Measurements from ENCODE around the gene FGFR1OP2.
"Not testable (repeated sequence)": the region's sequence is repeated elsewhere in the genome, so short reads cannot be mapped to it uniquely, and the experiment has no call there.

Gene FGFR1OP2

GRCh38 chr12:26937863-26938700 is at the start of gene FGFR1OP2, which contains the start of gene INTS13:
TSS of gene FGFR1OP2 (plus strand) at chr12:26938470. CDS start at chr12:26954159, 15,689 bp downstream.
TSS of gene INTS13 (minus strand) at chr12:26937981. CDS start at chr12:26936803, 1,178 bp downstream.
- peak; percentile 97 for DNase-seq

- no peak for DNase-seq
Measured at GRCh38 chr12:26890784-26891183, 47.5 kb upstream of the FGFR1OP2 start.

- no peak for DNase-seq
Measured at GRCh38 chr12:26891704-26892103, 46.6 kb upstream of the FGFR1OP2 start.

GRCh38 chr12:26895672-26896071 is 42.6 kb upstream of the FGFR1OP2 start:
- no peak for DNase-seq

- DNase-seq = no peak
Measured at GRCh38 chr12:26896913-26897312, 41.4 kb upstream of the FGFR1OP2 start.

GRCh38 chr12:26903396-26903795 is 34.9 kb upstream of the FGFR1OP2 start:
- DNase-seq = not testable (repeated sequence)

- no peak for DNase-seq
Measured at GRCh38 chr12:26906024-26906423, 32.2 kb upstream of the FGFR1OP2 start.

- DNase-seq = no peak
Measured at GRCh38 chr12:26906704-26907103, 31.6 kb upstream of the FGFR1OP2 start.

GRCh38 chr12:26918321-26919215 is 19.7 kb upstream of the FGFR1OP2 start:
- no peak for DNase-seq

- no peak for DNase-seq
Measured at GRCh38 chr12:26919216-26919555, 19.1 kb upstream of the FGFR1OP2 start.

- DNase-seq = no peak
Measured at GRCh38 chr12:26921886-26922285, 16.4 kb upstream of the FGFR1OP2 start.

- no peak for DNase-seq
Measured at GRCh38 chr12:26928661-26929060, 9.6 kb upstream of the FGFR1OP2 start.

- DNase-seq = no peak
Measured at GRCh38 chr12:26929590-26929989, 8.7 kb upstream of the FGFR1OP2 start.

- DNase-seq = no peak
Measured at GRCh38 chr12:26935636-26936378, 2.5 kb upstream of the FGFR1OP2 start.

GRCh38 chr12:26936559-26937442 is 1.5 kb upstream of the FGFR1OP2 start:
- no peak for DNase-seq

- DNase-seq = no peak
Measured at GRCh38 chr12:26937443-26937862, 817 bp upstream of the FGFR1OP2 start.

- DNase-seq = no peak
Measured at GRCh38 chr12:26938701-26939062, 412 bp downstream of the FGFR1OP2 start.

GRCh38 chr12:26939192-26939832 is 1.0 kb downstream of the FGFR1OP2 start:
- DNase-seq = peak; percentile 14

- no peak for DNase-seq
Measured at GRCh38 chr12:26939953-26940352, 1.7 kb downstream of the FGFR1OP2 start.

- DNase-seq = no peak
Measured at GRCh38 chr12:26940516-26941214, 2.4 kb downstream of the FGFR1OP2 start.

- DNase-seq = no peak
Measured at GRCh38 chr12:26941215-26941594, 2.9 kb downstream of the FGFR1OP2 start.

Data from MV-4-11 (cell line).